Neutrophil (primary cell): ENCODE measurements around the gene BIN2.

ENCODE experiments used
- H3K27ac ChIP-seq: fragments of 200-600 bp; sonication (generic); 2 replicates; pipeline ENCODE4 v1.5.1; 2016; ENCODE audit warnings: mild to moderate bottlenecking, moderate library complexity
- H3K27me3 ChIP-seq: fragments of 200-600 bp; sonication (generic); 2 replicates; pipeline ENCODE4 v1.6.0; 2016; ENCODE audit warnings: mild to moderate bottlenecking
- H3K36me3 ChIP-seq: fragments of 200-600 bp; sonication (generic); 2 replicates; pipeline ENCODE4 v1.5.1; 2017
- H3K4me1 ChIP-seq, 2 experiments: fragments of 200-600 bp in 1 of 2; sonication (generic) in 1 of 2; 1 replicate in 1 of 2; 2 replicates in 1 of 2; pipeline versions ENCODE4 v1.5.1 to v1.6.1; 2013 to 2016; ENCODE audit warnings: low read depth in 1 of 2, low read length in 1 of 2, mild to moderate bottlenecking in 1 of 2, moderate library complexity in 1 of 2; ENCODE audit not compliant: control insufficient read depth in 1 of 2, insufficient read depth in 1 of 2
- H3K4me3 ChIP-seq, 2 experiments: fragments of 200-600 bp in 1 of 2; sonication (generic) in 1 of 2; 1 replicate in 1 of 2; 2 replicates in 1 of 2; pipeline ENCODE4 v1.5.1; 2013 to 2016; ENCODE audit warnings: low read depth in 1 of 2, low read length in 1 of 2, mild to moderate bottlenecking in 1 of 2, moderate library complexity in 1 of 2
- H3K9me3 ChIP-seq: fragments of 200-600 bp; sonication (generic); 2 replicates; pipeline ENCODE4 v1.5.1; 2016
- CTCF ChIP-seq: fragments of 200-600 bp; sonication (generic); IDR thresholded peaks from 2 replicates; pipeline ENCODE4 v1.5.1; 2016; ENCODE audit warnings: antibody characterized with exemption

BIN2 gene

GRCh38 chr12:51357374-51358047, 33.5 kb upstream of the BIN2 start:
- Histone ChIP-seq H3K4me3 (no peak overlapping the region), H3K27ac (no peak overlapping the region), H3K9me3 (no peaks in the 10 kb centered on the region), H3K4me1 (no peaks in the 10 kb centered on the region), H3K36me3 (no peaks in the 10 kb centered on the region), H3K27me3 (no peaks in the 10 kb centered on the region)
- TF ChIP-seq CTCF: no peak

- Histone ChIP-seq H3K4me3 (no peak overlapping the region), H3K36me3 (no peaks in the 10 kb centered on the region), H3K27me3 (no peaks in the 10 kb centered on the region), H3K4me1 (no peaks in the 10 kb centered on the region), H3K9me3 (no peaks in the 10 kb centered on the region), H3K27ac (no peak overlapping the region)
- TF ChIP-seq CTCF: peak; percentile 57
Observed at GRCh38 chr12:51351913-51352532, 28.0 kb upstream of the BIN2 start.

- no peaks in the 10 kb centered on the region for H3K36me3 ChIP-seq
- TF ChIP-seq CTCF: no peak
- no peaks in the 10 kb centered on the region for H3K4me1 ChIP-seq
- H3K27ac ChIP-seq: no peak overlapping the region
- H3K27me3 ChIP-seq: no peaks in the 10 kb centered on the region
- no peaks in the 10 kb centered on the region for H3K9me3 ChIP-seq
- no peak overlapping the region for H3K4me3 ChIP-seq
Observed at GRCh38 chr12:51349026-51349425, 25.1 kb upstream of the BIN2 start.

- Histone ChIP-seq H3K4me1 (no peaks in the 10 kb centered on the region), H3K4me3 (no peak overlapping the region), H3K27me3 (no peaks in the 10 kb centered on the region), H3K36me3 (no peaks in the 10 kb centered on the region), H3K9me3 (no peaks in the 10 kb centered on the region), H3K27ac (no peak overlapping the region)
- no peak for TF ChIP-seq CTCF
Observed at GRCh38 chr12:51348116-51348515, 24.1 kb upstream of the BIN2 start.

GRCh38 chr12:51346581-51346980, 22.6 kb upstream of the BIN2 start, which contains the start of gene CELA1:
TSS of gene CELA1 (minus strand) at chr12:51346679. CDS start at chr12:51346638, 41 bp downstream.
- Histone ChIP-seq H3K27me3 (no peaks in the 10 kb centered on the region), H3K4me3 (no peak within 1 kb of the TSS), H3K27ac (no peak within 1 kb of the TSS), H3K36me3 (no peaks in the 10 kb centered on the region), H3K9me3 (no peaks in the 10 kb centered on the region), H3K4me1 (peaks cover 0 to 1% of the 10 kb centered on the region in 2 experiments)
- no peak for TF ChIP-seq CTCF
